Panc1 (cell line): ENCODE results near the gene MOBP. TPM values are rescaled to one million over a fixed set of nuclear protein-coding genes. Genes with fewer than 3 reads are reported as not detected.

ENCODE experiments used
- ATAC-seq: fragments of 200-7000 bp; cut with Tn5 transposase; 2 replicates; pipeline ENCODE4 v1.9.1; 2020; ENCODE audit warnings: mild to moderate bottlenecking, moderate library complexity
- BruUV-seq: library from RNA; stranded (reverse); fragments of 400-500 nt; replicated peaks from 2 replicates; lab custom pipeline; 2021; lab: Mats Ljungman, UMichigan
- CTCF ChIA-PET: fragments of 300-600 bp; sonication (Branson Sonifier 250); formaldehyde crosslinking; loops from one replicate; lab custom pipeline; 2022; ENCODE audit warnings: antibody characterized with exemption; lab: Charles Lee
- POLR2A ChIA-PET: fragments of 300-600 bp; sonication (Branson Sonifier 250); formaldehyde crosslinking; loops from one replicate; lab custom pipeline; 2022; ENCODE audit warnings: antibody characterized with exemption; lab: Charles Lee
- DNase-seq: peaks from one replicate; pipeline ENCODE4 v3.0.0-alpha.2; 2010; ENCODE audit warnings: low read depth, low spot score
- H3K27ac ChIP-seq: 2 replicates; pipeline ENCODE4 v1.5.1; 2011; ENCODE audit warnings: mild to moderate bottlenecking, low read length, inconsistent platforms
- H3K27me3 ChIP-seq: fragments of 200-500 bp; sonication (Bioruptor generic); 2 replicates; pipeline ENCODE4 v1.6.0; 2014; ENCODE audit warnings: low read length, inconsistent platforms; ENCODE audit not compliant: control insufficient read depth, insufficient read depth
- H3K36me3 ChIP-seq: fragments of 200-500 bp; sonication (Bioruptor generic); 2 replicates; pipeline ENCODE4 v1.5.1; 2014; ENCODE audit warnings: inconsistent platforms, mild to moderate bottlenecking, low read length, moderate library complexity; ENCODE audit not compliant: control insufficient read depth, insufficient read depth
- H3K4me1 ChIP-seq: 2 replicates; pipeline ENCODE4 v1.5.1; 2011; ENCODE audit warnings: inconsistent platforms, mild to moderate bottlenecking, low read length, moderate library complexity; ENCODE audit not compliant: control insufficient read depth, insufficient read depth
- H3K4me3 ChIP-seq, 2 experiments: 2 replicates each; pipeline ENCODE4 v1.5.1; 2011 to 2012; ENCODE audit warnings: low read depth in 2 of 2, low read length in 2 of 2, mild to moderate bottlenecking in 2 of 2, inconsistent platforms in 1 of 2, moderate library complexity in 1 of 2
- H3K9me3 ChIP-seq: fragments of 200-500 bp; sonication (Bioruptor generic); 2 replicates; pipeline ENCODE4 v1.5.1; 2014; ENCODE audit warnings: low read depth, mild to moderate bottlenecking, inconsistent platforms, low read length, moderate library complexity; ENCODE audit not compliant: control insufficient read depth, insufficient read depth
- CTCF ChIP-seq: fragments of 450-650 bp; IDR thresholded peaks from 2 replicates; pipeline ENCODE4 v1.5.1; 2017; ENCODE audit warnings: mild to moderate bottlenecking
- POLR2AphosphoS5 ChIP-seq: IDR thresholded peaks from 2 replicates; pipeline ENCODE4 v1.6.1; 2012; ENCODE audit warnings: mild to moderate bottlenecking, low read depth, low read length, moderate library complexity
- SIN3A ChIP-seq: IDR thresholded peaks from 2 replicates; pipeline ENCODE4 v1.6.1; 2012; ENCODE audit warnings: low read depth, mild to moderate bottlenecking, low read length, moderate library complexity, borderline replicate concordance; ENCODE audit not compliant: insufficient read depth
- TCF7L2 ChIP-seq: IDR thresholded peaks from 2 replicates; pipeline ENCODE4 v1.6.1; 2011; ENCODE audit warnings: mild to moderate bottlenecking, low read depth, low read length, inconsistent platforms
- in situ Hi-C: cut with HindIII; loops from 2 replicates; pipeline ENCODE4 v1.10.0; 2016; ENCODE audit warnings: low sequenced_read_pairs, low pct_unique_long_range_greater_than_20kb
- intact Hi-C: fragments of 100-400 bp; cut with micrococcal nuclease; formaldehyde crosslinking; loops from one replicate; pipeline ENCODE4 v1.10.0; 2022; ENCODE audit not compliant: unreplicated experiment
- total RNA-seq: library from RNA; stranded (reverse); gene quantifications from one replicate; pipeline ENCODE4 v1.2.1, GENCODE V29; 2021; ENCODE audit not compliant: unreplicated experiment
- TF ChIP-seq, protein P1 (sequence below), 2 experiments: IDR thresholded peaks; 2 replicates each; pipeline ENCODE4 v1.6.1; 2011 to 2012; ENCODE audit warnings: low read depth in 2 of 2, control low read depth in 1 of 2, low read length in 1 of 2, mild to moderate bottlenecking in 1 of 2, moderate library complexity in 1 of 2; ENCODE audit not compliant: insufficient read depth in 1 of 2

The MOBP gene
- total RNA-seq, 1 experiment from 2014 or later: not detected

DNA sequence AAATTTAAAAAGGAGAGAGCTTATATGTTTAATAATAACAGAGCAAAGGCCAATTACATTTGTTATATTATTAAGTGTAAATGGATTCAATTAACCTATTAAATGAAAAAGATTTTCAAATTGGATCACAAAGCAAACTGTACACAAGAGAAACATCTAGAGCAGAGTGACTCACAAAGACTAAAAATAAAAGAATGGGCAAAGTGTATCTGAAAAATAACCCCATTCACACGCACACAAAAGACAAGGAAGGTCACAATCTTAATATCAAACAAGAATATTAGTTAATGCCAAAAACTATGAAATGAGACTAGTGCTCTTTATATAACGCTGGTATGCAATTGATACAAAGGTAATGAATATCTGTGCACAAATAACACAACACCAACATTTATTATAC lies 65.7 kb downstream of the MOBP start:
- intact Hi-C loops: no loop called here
- no peaks in the 10 kb centered on the region for H3K36me3 ChIP-seq
- no TSS peak for BruUV-seq
- TF ChIP-seq CTCF (no peak), POLR2AphosphoS5 (no peak), TCF7L2 (no peak), SIN3A (no peak)
- TF ChIP-seq, protein P1, sequence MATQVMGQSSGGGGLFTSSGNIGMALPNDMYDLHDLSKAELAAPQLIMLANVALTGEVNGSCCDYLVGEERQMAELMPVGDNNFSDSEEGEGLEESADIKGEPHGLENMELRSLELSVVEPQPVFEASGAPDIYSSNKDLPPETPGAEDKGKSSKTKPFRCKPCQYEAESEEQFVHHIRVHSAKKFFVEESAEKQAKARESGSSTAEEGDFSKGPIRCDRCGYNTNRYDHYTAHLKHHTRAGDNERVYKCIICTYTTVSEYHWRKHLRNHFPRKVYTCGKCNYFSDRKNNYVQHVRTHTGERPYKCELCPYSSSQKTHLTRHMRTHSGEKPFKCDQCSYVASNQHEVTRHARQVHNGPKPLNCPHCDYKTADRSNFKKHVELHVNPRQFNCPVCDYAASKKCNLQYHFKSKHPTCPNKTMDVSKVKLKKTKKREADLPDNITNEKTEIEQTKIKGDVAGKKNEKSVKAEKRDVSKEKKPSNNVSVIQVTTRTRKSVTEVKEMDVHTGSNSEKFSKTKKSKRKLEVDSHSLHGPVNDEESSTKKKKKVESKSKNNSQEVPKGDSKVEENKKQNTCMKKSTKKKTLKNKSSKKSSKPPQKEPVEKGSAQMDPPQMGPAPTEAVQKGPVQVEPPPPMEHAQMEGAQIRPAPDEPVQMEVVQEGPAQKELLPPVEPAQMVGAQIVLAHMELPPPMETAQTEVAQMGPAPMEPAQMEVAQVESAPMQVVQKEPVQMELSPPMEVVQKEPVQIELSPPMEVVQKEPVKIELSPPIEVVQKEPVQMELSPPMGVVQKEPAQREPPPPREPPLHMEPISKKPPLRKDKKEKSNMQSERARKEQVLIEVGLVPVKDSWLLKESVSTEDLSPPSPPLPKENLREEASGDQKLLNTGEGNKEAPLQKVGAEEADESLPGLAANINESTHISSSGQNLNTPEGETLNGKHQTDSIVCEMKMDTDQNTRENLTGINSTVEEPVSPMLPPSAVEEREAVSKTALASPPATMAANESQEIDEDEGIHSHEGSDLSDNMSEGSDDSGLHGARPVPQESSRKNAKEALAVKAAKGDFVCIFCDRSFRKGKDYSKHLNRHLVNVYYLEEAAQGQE (IDR thresholded peaks at IDR 0.05; ENCODE audit: insufficient read depth in 1 of 2, low read depth in 2 of 2, low read length in 1 of 2): no peak
- ATAC-seq (no peak), DNase-seq (no peak)
- no peak overlapping the region for H3K27ac ChIP-seq
- CTCF ChIA-PET: no interaction called here
- in situ Hi-C loops: no loop called here
- H3K4me3 ChIP-seq: no peak overlapping the region
- H3K27me3 ChIP-seq: no peaks in the 10 kb centered on the region
- POLR2A ChIA-PET: interaction anchor here (0.6 kb wide), 1 partner anchor 712 kb away, joined by 8 read pairs; no protein-coding TSS in a partner anchor
- H3K9me3 ChIP-seq: no peaks in the 10 kb centered on the region
- no peaks in the 10 kb centered on the region for H3K4me1 ChIP-seq

GRCh38 chr3:39540162-39540921 lies 72.9 kb downstream of the MOBP start:
- intact Hi-C loops: no loop called here
- POLR2A ChIA-PET: no interaction called here
- Histone ChIP-seq H3K36me3 (no peaks in the 10 kb centered on the region), H3K4me3 (no peak overlapping the region), H3K27ac (no peak overlapping the region), H3K27me3 (no peaks in the 10 kb centered on the region), H3K4me1 (no peaks in the 10 kb centered on the region), H3K9me3 (no peaks in the 10 kb centered on the region)
- ATAC-seq (no peak), DNase-seq (no peak)
- TF ChIP-seq, protein P1 (IDR thresholded peaks at IDR 0.05; ENCODE audit: insufficient read depth in 1 of 2, low read depth in 2 of 2, low read length in 1 of 2): no peak
- no peak for TF ChIP-seq POLR2AphosphoS5
- TF ChIP-seq SIN3A: no peak
- TF ChIP-seq CTCF: no peak
- TF ChIP-seq TCF7L2: no peak
- in situ Hi-C loops: no loop called here
- BruUV-seq: no TSS peak
- CTCF ChIA-PET: no interaction called here
